Neutrophil (primary cell): Measurements from ENCODE around the gene UMAD1.

ENCODE experiments used
- H3K27ac ChIP-seq: fragments of 200-600 bp; sonication (generic); 2 replicates; pipeline ENCODE4 v1.5.1; 2016; ENCODE audit warnings: mild to moderate bottlenecking, moderate library complexity
- H3K27me3 ChIP-seq: fragments of 200-600 bp; sonication (generic); 2 replicates; pipeline ENCODE4 v1.6.0; 2016; ENCODE audit warnings: mild to moderate bottlenecking
- H3K36me3 ChIP-seq: fragments of 200-600 bp; sonication (generic); 2 replicates; pipeline ENCODE4 v1.5.1; 2017
- H3K4me1 ChIP-seq, 2 experiments: fragments of 200-600 bp in 1 of 2; sonication (generic) in 1 of 2; 1 replicate in 1 of 2; 2 replicates in 1 of 2; pipeline versions ENCODE4 v1.5.1 to v1.6.1; 2013 to 2016; ENCODE audit warnings: low read depth in 1 of 2, low read length in 1 of 2, mild to moderate bottlenecking in 1 of 2, moderate library complexity in 1 of 2; ENCODE audit not compliant: control insufficient read depth in 1 of 2, insufficient read depth in 1 of 2
- H3K4me3 ChIP-seq, 2 experiments: fragments of 200-600 bp in 1 of 2; sonication (generic) in 1 of 2; 1 replicate in 1 of 2; 2 replicates in 1 of 2; pipeline ENCODE4 v1.5.1; 2013 to 2016; ENCODE audit warnings: low read depth in 1 of 2, low read length in 1 of 2, mild to moderate bottlenecking in 1 of 2, moderate library complexity in 1 of 2
- H3K9me3 ChIP-seq: fragments of 200-600 bp; sonication (generic); 2 replicates; pipeline ENCODE4 v1.5.1; 2016
- CTCF ChIP-seq: fragments of 200-600 bp; sonication (generic); IDR thresholded peaks from 2 replicates; pipeline ENCODE4 v1.5.1; 2016; ENCODE audit warnings: antibody characterized with exemption

Gene UMAD1

GRCh38 chr7:7793249-7793648 lies 152.7 kb downstream of the UMAD1 start:
- H3K27me3 ChIP-seq: no peaks in the 10 kb centered on the region
- no peaks in the 10 kb centered on the region for H3K4me1 ChIP-seq
- H3K4me3 ChIP-seq: no peak overlapping the region
- no peak for TF ChIP-seq CTCF
- H3K27ac ChIP-seq: no peak overlapping the region
- peaks cover 8% of the 10 kb centered on the region for H3K36me3 ChIP-seq
- no peaks in the 10 kb centered on the region for H3K9me3 ChIP-seq

GRCh38 chr7:7793921-7794320 lies 153.4 kb downstream of the UMAD1 start:
- Histone ChIP-seq H3K9me3 (no peaks in the 10 kb centered on the region), H3K27ac (no peak overlapping the region), H3K4me3 (no peak overlapping the region), H3K27me3 (no peaks in the 10 kb centered on the region), H3K36me3 (peaks cover 8% of the 10 kb centered on the region), H3K4me1 (no peaks in the 10 kb centered on the region)
- TF ChIP-seq CTCF: no peak

GRCh38 chr7:7795203-7795602 lies 154.7 kb downstream of the UMAD1 start:
- Histone ChIP-seq H3K27ac (no peak overlapping the region), H3K4me3 (no peak overlapping the region), H3K4me1 (no peaks in the 10 kb centered on the region), H3K27me3 (no peaks in the 10 kb centered on the region), H3K36me3 (peaks cover 8% of the 10 kb centered on the region), H3K9me3 (no peaks in the 10 kb centered on the region)
- TF ChIP-seq CTCF: no peak

GRCh38 chr7:7795630-7796121 lies 155.1 kb downstream of the UMAD1 start:
- no peak for TF ChIP-seq CTCF
- H3K36me3 ChIP-seq: peaks cover 8% of the 10 kb centered on the region
- H3K9me3 ChIP-seq: no peaks in the 10 kb centered on the region
- H3K27me3 ChIP-seq: no peaks in the 10 kb centered on the region
- H3K4me1 ChIP-seq: no peaks in the 10 kb centered on the region
- no peak overlapping the region for H3K27ac ChIP-seq
- no peak overlapping the region for H3K4me3 ChIP-seq

- Histone ChIP-seq H3K27me3 (no peaks in the 10 kb centered on the region), H3K4me1 (no peaks in the 10 kb centered on the region), H3K36me3 (no peaks in the 10 kb centered on the region), H3K27ac (no peak overlapping the region), H3K9me3 (no peaks in the 10 kb centered on the region), H3K4me3 (no peak overlapping the region)
- no peak for TF ChIP-seq CTCF
Observed at GRCh38 chr7:7798510-7798909, 158.0 kb downstream of the UMAD1 start.

- Histone ChIP-seq H3K36me3 (no peaks in the 10 kb centered on the region), H3K4me3 (no peak overlapping the region), H3K9me3 (no peaks in the 10 kb centered on the region), H3K27me3 (no peaks in the 10 kb centered on the region), H3K27ac (no peak overlapping the region), H3K4me1 (no peaks in the 10 kb centered on the region)
- no peak for TF ChIP-seq CTCF
Observed at GRCh38 chr7:7799138-7799537, 158.6 kb downstream of the UMAD1 start.
